ENCODE measurements around the gene FARP1.

GRCh38 chr13:98141509-98142379 lies 1.1 kb upstream of the FARP1 start:
- TF ChIP-seq, protein P1, sequence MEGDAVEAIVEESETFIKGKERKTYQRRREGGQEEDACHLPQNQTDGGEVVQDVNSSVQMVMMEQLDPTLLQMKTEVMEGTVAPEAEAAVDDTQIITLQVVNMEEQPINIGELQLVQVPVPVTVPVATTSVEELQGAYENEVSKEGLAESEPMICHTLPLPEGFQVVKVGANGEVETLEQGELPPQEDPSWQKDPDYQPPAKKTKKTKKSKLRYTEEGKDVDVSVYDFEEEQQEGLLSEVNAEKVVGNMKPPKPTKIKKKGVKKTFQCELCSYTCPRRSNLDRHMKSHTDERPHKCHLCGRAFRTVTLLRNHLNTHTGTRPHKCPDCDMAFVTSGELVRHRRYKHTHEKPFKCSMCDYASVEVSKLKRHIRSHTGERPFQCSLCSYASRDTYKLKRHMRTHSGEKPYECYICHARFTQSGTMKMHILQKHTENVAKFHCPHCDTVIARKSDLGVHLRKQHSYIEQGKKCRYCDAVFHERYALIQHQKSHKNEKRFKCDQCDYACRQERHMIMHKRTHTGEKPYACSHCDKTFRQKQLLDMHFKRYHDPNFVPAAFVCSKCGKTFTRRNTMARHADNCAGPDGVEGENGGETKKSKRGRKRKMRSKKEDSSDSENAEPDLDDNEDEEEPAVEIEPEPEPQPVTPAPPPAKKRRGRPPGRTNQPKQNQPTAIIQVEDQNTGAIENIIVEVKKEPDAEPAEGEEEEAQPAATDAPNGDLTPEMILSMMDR (conservative IDR thresholded peaks at IDR 0.05; ENCODE audit: low read length), result no peak
- no peak for TF ChIP-seq EZH2phosphoT487 (IDR thresholded peaks at IDR 0.05; ENCODE audit: borderline replicate concordance, low read depth, low read length)
